H1 (cell line): ENCODE data around the gene CBFA2T2. TPM values are rescaled to one million over a fixed set of nuclear protein-coding genes. Genes with fewer than 3 reads are reported as not detected.

ENCODE experiments used
- CTCF ChIA-PET: fragments of 300-600 bp; sonication (Branson Sonifier 250); formaldehyde crosslinking; loops from one replicate; lab custom pipeline; 2021; ENCODE audit not compliant: partially characterized antibody; lab: Charles Lee
- POLR2A ChIA-PET: fragments of 300-600 bp; sonication (Branson Sonifier 250); formaldehyde crosslinking; loops from one replicate; lab custom pipeline; 2021; ENCODE audit warnings: inconsistent platforms; ENCODE audit not compliant: partially characterized antibody; lab: Charles Lee
- DNase-seq, 2 experiments: peaks; one replicate each; pipeline versions ENCODE4 v3.0.0 to v3.0.0-alpha.2; 2010 to 2022; ENCODE audit warnings: low spot score in 2 of 2, low read depth in 1 of 2, mixed read lengths in 1 of 2
- FAIRE-seq: peaks from 2 replicates; lab custom pipeline; 2011; peaks lifted over from hg19 to GRCh38; lab: Jason Lieb, UNC
- H2AFZ ChIP-seq: 2 replicates; pipeline ENCODE4 v1.8.1; 2012; ENCODE audit warnings: low read length, inconsistent platforms
- H2AK5ac ChIP-seq: 2 replicates; pipeline ENCODE4 v1.6.1; 2013; ENCODE audit warnings: low read depth, low read length
- H2BK120ac ChIP-seq: replicated peaks from 2 replicates; pipeline ENCODE3; 2013; ENCODE audit warnings: low read depth, low read length, inconsistent platforms
- H2BK12ac ChIP-seq: 2 replicates; pipeline ENCODE4 v1.6.1; 2013; ENCODE audit warnings: low read depth, low read length
- H2BK15ac ChIP-seq: 2 replicates; pipeline ENCODE4 v1.6.1; 2013; ENCODE audit warnings: low read length
- H2BK20ac ChIP-seq: 2 replicates; pipeline ENCODE4 v1.6.1; 2013; ENCODE audit warnings: low read length
- H2BK5ac ChIP-seq: 2 replicates; pipeline ENCODE4 v1.6.1; 2013; ENCODE audit warnings: low read depth, low read length
- H3K14ac ChIP-seq: 2 replicates; pipeline ENCODE4 v1.6.1; 2013; ENCODE audit warnings: inconsistent platforms; ENCODE audit not compliant: insufficient read length
- H3K18ac ChIP-seq: 2 replicates; pipeline ENCODE4 v1.6.1; 2013; ENCODE audit warnings: low read length; ENCODE audit errors: extremely low read depth
- H3K23ac ChIP-seq: 2 replicates; pipeline ENCODE4 v1.6.1; 2013; ENCODE audit warnings: inconsistent platforms; ENCODE audit not compliant: insufficient read length
- H3K23me2 ChIP-seq: 2 replicates; pipeline ENCODE4 v1.6.1; 2013; ENCODE audit warnings: low read depth, low read length
- H3K27ac ChIP-seq: 2 replicates; pipeline ENCODE4 v1.6.1; 2011; ENCODE audit warnings: low read depth, low read length, inconsistent platforms
- H3K27me3 ChIP-seq, 4 experiments: replicated peaks in 1 of 4; 1 replicate in 1 of 4; 2 replicates in 3 of 4; pipeline versions ENCODE4 v1.6.1 to v1.8.1; 2011 to 2013; ENCODE audit warnings: low read length in 3 of 4, mild to moderate bottlenecking in 3 of 4, inconsistent platforms in 2 of 4, mixed read lengths in 2 of 4, moderate library complexity in 1 of 4; ENCODE audit not compliant: control insufficient read depth in 3 of 4, insufficient read depth in 3 of 4; ENCODE audit errors: extremely low read depth in 1 of 4
- H3K36me3 ChIP-seq, 4 experiments: 2 replicates each; pipeline versions ENCODE4 v1.6.1 to v1.8.1; 2011 to 2013; ENCODE audit warnings: mild to moderate bottlenecking in 4 of 4, low read length in 3 of 4, moderate library complexity in 2 of 4, control low read depth in 1 of 4, inconsistent platforms in 1 of 4; ENCODE audit not compliant: insufficient read depth in 4 of 4, control insufficient read depth in 2 of 4
- H3K4ac ChIP-seq: replicated peaks from 2 replicates; pipeline ENCODE3; 2013; ENCODE audit warnings: low read length, low read depth, mixed read lengths, inconsistent platforms; ENCODE audit not compliant: insufficient read length
- H3K4me1 ChIP-seq, 4 experiments: replicated peaks in 1 of 4; 1 replicate in 1 of 4; 2 replicates in 3 of 4; pipeline versions ENCODE4 v1.6.1 to v1.8.1; 2011 to 2013; ENCODE audit warnings: low read length in 3 of 4, inconsistent platforms in 2 of 4, mixed read lengths in 1 of 4; ENCODE audit not compliant: insufficient read depth in 4 of 4, control insufficient read depth in 3 of 4
- H3K4me2 ChIP-seq, 2 experiments: 2 replicates each; pipeline versions ENCODE4 v1.6.1 to v1.8.1; 2011 to 2013; ENCODE audit warnings: low read depth in 2 of 2, low read length in 2 of 2, control low read depth in 1 of 2, inconsistent platforms in 1 of 2, mild to moderate bottlenecking in 1 of 2; ENCODE audit not compliant: insufficient read depth in 1 of 2
- H3K4me3 ChIP-seq, 4 experiments: fragments of 200-600, 300-600 bp in 1 of 4; sonication (generic), shearing (Covaris generic), sonication (Bioruptor Twin) in 1 of 4; 2 replicates each; pipeline versions ENCODE4 v1.5.1 to v1.8.1; 2011 to 2016; ENCODE audit warnings: low read length in 4 of 4, low read depth in 3 of 4, control low read depth in 2 of 4, inconsistent platforms in 2 of 4, mild to moderate bottlenecking in 2 of 4, mixed read lengths in 1 of 4, moderate library complexity in 1 of 4; ENCODE audit not compliant: insufficient read depth in 2 of 4; ENCODE audit errors: extremely low read depth in 1 of 4
- H3K56ac ChIP-seq: replicated peaks from 2 replicates; pipeline ENCODE3; 2013; ENCODE audit warnings: low read depth, mild to moderate bottlenecking, mixed read lengths, low read length, inconsistent platforms; ENCODE audit not compliant: insufficient read length
- H3K79me1 ChIP-seq: 2 replicates; pipeline ENCODE4 v1.6.1; 2013; ENCODE audit warnings: low read depth, low read length, control low read depth
- H3K79me2 ChIP-seq, 2 experiments: 2 replicates each; pipeline versions ENCODE4 v1.6.1 to v1.8.1; 2012 to 2013; ENCODE audit warnings: low read length in 2 of 2, mild to moderate bottlenecking in 2 of 2, inconsistent platforms in 1 of 2; ENCODE audit not compliant: insufficient read depth in 2 of 2, control insufficient read depth in 1 of 2
- H3K9ac ChIP-seq, 4 experiments: replicated peaks in 1 of 4; 1 replicate in 1 of 4; 2 replicates in 3 of 4; pipeline versions ENCODE4 v1.6.1 to v1.8.1; 2011 to 2013; ENCODE audit warnings: low read depth in 3 of 4, low read length in 3 of 4, control low read depth in 2 of 4, mild to moderate bottlenecking in 2 of 4, moderate library complexity in 2 of 4, inconsistent platforms in 1 of 4; ENCODE audit errors: extremely low read depth in 1 of 4
- H3K9me3 ChIP-seq, 2 experiments: 2 replicates each; pipeline versions ENCODE4 v1.6.1 to v1.8.1; 2012 to 2013; ENCODE audit warnings: mild to moderate bottlenecking in 2 of 2, moderate library complexity in 2 of 2, control low read depth in 1 of 2, inconsistent platforms in 1 of 2, low read depth in 1 of 2, low read length in 1 of 2, mixed read lengths in 1 of 2; ENCODE audit not compliant: insufficient read depth in 2 of 2
- H4K20me1 ChIP-seq, 2 experiments: replicated peaks in 1 of 2; 2 replicates each; pipeline versions ENCODE3 to v1.8.1; 2011 to 2013; ENCODE audit warnings: inconsistent platforms in 2 of 2, low read length in 2 of 2, mild to moderate bottlenecking in 1 of 2; ENCODE audit not compliant: insufficient read depth in 2 of 2, control insufficient read depth in 1 of 2
- H4K5ac ChIP-seq: 2 replicates; pipeline ENCODE4 v1.6.1; 2013; ENCODE audit warnings: low read length, low read depth, mixed read lengths, inconsistent platforms; ENCODE audit not compliant: insufficient read length
- H4K8ac ChIP-seq: 2 replicates; pipeline ENCODE4 v1.8.0; 2013; ENCODE audit warnings: mild to moderate bottlenecking, moderate library complexity, low read length, inconsistent platforms; ENCODE audit not compliant: insufficient read depth; ENCODE audit errors: extremely low read depth
- H4K91ac ChIP-seq: replicated peaks from 2 replicates; pipeline ENCODE3; 2013; ENCODE audit warnings: low read length, mixed read lengths, inconsistent platforms; ENCODE audit not compliant: insufficient read length
- RFX5 ChIP-seq: IDR thresholded peaks from 2 replicates; pipeline ENCODE4 v1.6.1; 2011; ENCODE audit warnings: low read depth, low read length, improper control_type of control experiment, borderline replicate concordance
- WGBS, 2 experiments: shearing (Covaris generic) in 1 of 2; methylation state at CpG; one replicate each; pipeline versions ENCODE4 v1.1.6 to v1.1.7; 2013 to 2015; ENCODE audit warnings: low lambda C conversion rate in 2 of 2, mixed read lengths in 2 of 2, inconsistent platforms in 1 of 2, low coverage in 1 of 2, missing lambda C conversion rate in 1 of 2; ENCODE audit not compliant: insufficient replicate concordance in 2 of 2, insufficient coverage in 1 of 2, insufficient read length in 1 of 2; ENCODE audit errors: extremely low coverage in 1 of 2, missing lambda C conversion rate in 1 of 2; 5-methylcytosine and 5-hydroxymethylcytosine counted together
- polyA plus RNA-seq, 7 experiments: library from polyadenylated mRNA; depleted of rRNA in 3 of 7; stranded (reverse) in 5 of 7; unstranded in 2 of 7; fragments of >200 nt in 5 of 7; fragments of 200-250 nt in 2 of 7; gene quantifications; 1 replicate in 5 of 7; 2 replicates in 1 of 7; 4 replicates in 1 of 7; pipeline versions ENCODE4 v1.2.1 to v1.2.3, GENCODE V29; 2011 to 2013; ENCODE audit warnings: missing spikeins in 2 of 7, mixed read lengths in 2 of 7
- total RNA-seq: library from RNA; stranded (reverse); fragmentation: NEBNext Ultra II Directional; extraction: Animal tissue kit (Norgen Biotek cat#: 25700); gene quantifications from 2 replicates; pipeline ENCODE4 v1.2.1, GENCODE V29; 2021

The CBFA2T2 gene
- total and polyA plus RNA-seq, 2 of the 8 experiments (the other 6 are each of a cell fraction or from before 2014, with no cell fraction given) = 11.6 to 12.9 TPM

DNA sequence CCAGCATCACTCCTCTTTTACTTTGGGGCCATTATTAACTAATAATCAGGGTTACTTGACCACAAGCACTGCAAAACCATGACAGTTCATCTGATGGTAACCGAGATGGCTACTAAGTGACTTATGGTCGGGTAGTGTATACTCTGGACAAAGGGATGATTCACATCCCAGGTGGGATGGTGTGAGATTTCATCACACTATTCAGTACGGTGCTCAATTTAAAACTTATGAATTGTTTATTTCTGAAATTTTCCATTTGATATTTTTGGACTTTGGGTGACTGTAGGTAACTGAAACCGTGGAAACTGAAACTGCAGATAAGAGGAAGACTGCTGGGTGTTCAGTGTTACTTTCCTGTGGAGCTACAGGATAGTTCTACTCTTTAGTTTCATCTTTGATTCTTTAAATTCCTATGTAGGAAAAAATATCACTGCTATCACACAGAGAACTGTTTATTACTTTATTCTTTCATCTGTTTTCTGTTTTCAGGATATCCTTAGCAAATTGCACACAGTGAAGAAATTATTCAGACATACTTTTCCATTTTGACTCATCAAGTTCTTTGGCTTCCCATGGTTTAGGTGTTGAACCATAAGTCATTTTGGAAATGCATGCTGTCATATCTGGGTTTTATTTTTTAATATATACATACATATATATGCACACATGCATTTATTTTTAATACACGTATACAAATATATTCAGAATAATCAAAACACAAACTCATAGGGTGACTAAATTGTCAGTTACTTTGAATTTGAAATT, 113.1 kb downstream of the CBFA2T2 start:
- no peaks in the 10 kb centered on the region for H3K4me1 ChIP-seq
- no peak overlapping the region for H3K27ac ChIP-seq
- H4K5ac ChIP-seq = no peak overlapping the region
- H3K4ac ChIP-seq = no peak overlapping the region
- H3K56ac ChIP-seq = no peak overlapping the region
- no peak overlapping the region for H2BK15ac ChIP-seq
- H3K9ac ChIP-seq = no peak overlapping the region
- DNase-seq = no peak
- H3K36me3 ChIP-seq = no peaks in the 10 kb centered on the region
- H3K14ac ChIP-seq = no peak overlapping the region
- no peak overlapping the region for H2AFZ ChIP-seq
- H2AK5ac ChIP-seq = no peak overlapping the region
- no peak overlapping the region for H2BK20ac ChIP-seq
- H3K79me1 ChIP-seq = no peaks in the 10 kb centered on the region
- WGBS, 2 experiments = 86% methylated on average over 5 of the region's 5 CpGs; no CpG with 5 or more reads in 1 of the 2 experiments
- H3K9me3 ChIP-seq = no peaks in the 10 kb centered on the region
- ChIA-PET CTCF (interaction anchor here (0.7 to 1.5 kb wide), 3 partner anchors 17 to 198 kb away, joined by 3 read pairs; no protein-coding TSS in a partner anchor), POLR2A (interaction anchor here (0.6 kb wide), 2 partner anchors 184 to 203 kb away, joined by 3 to 4 read pairs; no protein-coding TSS in a partner anchor)
- no peaks in the 10 kb centered on the region for H4K20me1 ChIP-seq
- H3K18ac ChIP-seq = no peak overlapping the region
- H3K23me2 ChIP-seq = no peaks in the 10 kb centered on the region
- H2BK120ac ChIP-seq = no peak overlapping the region
- no peak overlapping the region for H3K4me2 ChIP-seq
- no peak overlapping the region for H2BK5ac ChIP-seq
- no peak overlapping the region for H3K23ac ChIP-seq
- no peaks in the 10 kb centered on the region for H3K79me2 ChIP-seq
- no peak overlapping the region for H3K4me3 ChIP-seq
- H4K91ac ChIP-seq = no peak overlapping the region
- no peaks in the 10 kb centered on the region for H3K27me3 ChIP-seq
- no peak for FAIRE-seq
- H4K8ac ChIP-seq = no peak overlapping the region
- H2BK12ac ChIP-seq = no peak overlapping the region
- no peak for TF ChIP-seq RFX5
